Measurements from ENCODE around the gene PRCP.
A peak's percentile ranks its signal among the peaks of the same experiment; 100 is the strongest.

The PRCP gene

DNA sequence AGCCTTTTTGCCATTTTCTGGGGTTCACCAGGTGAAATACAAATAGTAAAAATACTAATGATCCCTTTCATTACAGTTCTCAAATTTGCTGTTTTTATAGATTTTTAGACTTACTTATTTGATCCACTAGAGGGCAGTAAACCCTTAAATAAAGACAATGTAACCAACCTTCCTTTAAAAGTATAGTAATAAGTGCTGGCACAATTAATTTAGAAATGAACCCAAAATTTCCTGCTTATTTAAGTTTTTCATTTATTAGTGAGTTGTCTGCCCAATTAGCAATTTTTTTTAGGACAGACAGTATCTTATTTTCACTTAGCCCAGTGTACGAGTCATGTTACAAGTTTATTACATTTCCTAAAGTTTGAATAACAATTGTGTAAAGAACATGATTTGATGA, 6.0 kb upstream of the PRCP start:
- WGBS: no CpG with 5 or more reads among the region's 1 CpG
- no peak overlapping the region for H3K9ac ChIP-seq (ENCODE audit: low read depth, low read length)
- H3K27ac ChIP-seq (ENCODE audit: low read depth, low read length): no peak overlapping the region
- peaks cover 8% of the 10 kb centered on the region; the same call in 1 of the 2 replicates for H3K36me3 ChIP-seq (ENCODE audit: insufficient read depth, low read length)
- no peaks in the 10 kb centered on the region for H3K27me3 ChIP-seq (ENCODE audit: insufficient read depth, low read length)
- H3K9me3 ChIP-seq (ENCODE audit: insufficient read depth, low read depth, low read length): 0 out of 2 replicates have a peak, but pooled peaks cover under 1% of the 10 kb centered on the region
- no peak overlapping the region for H3K4me3 ChIP-seq (ENCODE audit: low read length)
- H3K4me1 ChIP-seq (ENCODE audit: insufficient read depth, low read length): peaks cover 31% of the 10 kb centered on the region

DNA sequence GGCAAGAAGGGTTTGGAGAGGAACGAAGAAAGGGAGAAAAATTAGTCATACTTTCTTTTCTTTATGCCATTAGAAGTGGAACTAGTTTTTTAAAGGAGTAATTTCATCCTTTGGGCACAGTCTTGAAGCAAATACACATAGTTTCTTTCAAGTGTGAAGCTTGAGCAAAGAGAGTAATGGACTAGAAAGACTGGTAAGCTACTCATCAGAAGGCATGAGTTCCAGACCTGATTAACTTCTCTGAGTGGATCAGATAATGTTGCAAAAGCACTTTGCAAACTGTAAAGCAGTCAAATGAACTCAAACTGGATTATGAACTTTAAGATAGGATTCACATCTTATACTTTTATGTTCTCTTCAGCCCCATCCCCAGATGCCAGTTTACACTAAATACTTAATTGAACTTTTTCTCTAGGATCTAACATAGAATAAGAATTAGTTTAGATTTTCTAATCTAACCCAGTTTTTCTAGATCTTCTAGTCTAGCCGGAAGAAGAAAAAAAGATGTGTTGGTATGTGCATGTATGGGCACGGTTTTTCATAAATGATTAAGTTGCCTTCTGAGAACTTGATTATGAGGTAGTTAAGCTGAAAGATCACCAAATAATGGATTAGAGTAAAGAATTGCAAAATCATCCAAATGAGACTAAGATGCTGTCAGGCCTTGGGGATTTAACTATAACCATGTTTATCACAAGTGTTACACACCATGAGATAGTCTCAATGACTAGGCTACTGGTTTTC, 3.8 kb upstream of the PRCP start:
- H3K36me3 ChIP-seq (ENCODE audit: insufficient read depth, low read length): no peaks in the 10 kb centered on the region
- no peak overlapping the region for H3K4me3 ChIP-seq (ENCODE audit: low read length)
- no peak overlapping the region for H3K27ac ChIP-seq (ENCODE audit: low read depth, low read length)
- no peak overlapping the region for H3K9ac ChIP-seq (ENCODE audit: low read depth, low read length)
- peaks cover 32% of the 10 kb centered on the region for H3K4me1 ChIP-seq (ENCODE audit: insufficient read depth, low read length)
- no peaks in the 10 kb centered on the region for H3K9me3 ChIP-seq (ENCODE audit: insufficient read depth, low read depth, low read length)
- 83% methylated on average over 3 of the region's 3 CpGs for WGBS
- H3K27me3 ChIP-seq (ENCODE audit: insufficient read depth, low read length): no peaks in the 10 kb centered on the region

DNA sequence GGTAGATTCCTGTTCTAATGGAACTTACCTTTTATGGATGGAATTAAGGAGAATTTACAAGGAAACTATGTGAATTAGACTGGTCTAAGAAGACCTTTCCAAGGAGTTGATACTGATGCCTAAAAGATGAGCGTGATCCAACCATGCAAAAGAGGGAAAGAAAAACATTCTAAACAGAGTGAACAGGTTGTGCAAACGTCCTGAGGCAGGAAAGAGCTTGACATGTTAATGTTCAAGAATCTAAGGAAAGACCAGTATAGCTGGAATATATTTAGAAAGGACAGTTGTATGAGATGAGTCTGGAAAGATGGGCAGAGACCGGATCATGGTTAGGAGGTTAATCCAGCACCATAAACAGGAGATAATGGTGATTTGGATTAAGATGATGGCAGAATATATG, 2.6 kb upstream of the PRCP start:
- H3K4me1 ChIP-seq (ENCODE audit: insufficient read depth, low read length): peaks cover 21% of the 10 kb centered on the region
- H3K9ac ChIP-seq (ENCODE audit: low read depth, low read length): no peak overlapping the region
- no peaks in the 10 kb centered on the region for H3K27me3 ChIP-seq (ENCODE audit: insufficient read depth, low read length)
- no peaks in the 10 kb centered on the region for H3K9me3 ChIP-seq (ENCODE audit: insufficient read depth, low read depth, low read length)
- WGBS: 82% methylated on average over 3 of the region's 3 CpGs
- H3K27ac ChIP-seq (ENCODE audit: low read depth, low read length): no peak overlapping the region
- no peaks in the 10 kb centered on the region for H3K36me3 ChIP-seq (ENCODE audit: insufficient read depth, low read length)
- H3K4me3 ChIP-seq (ENCODE audit: low read length): peak overlapping the region; percentile 90

DNA sequence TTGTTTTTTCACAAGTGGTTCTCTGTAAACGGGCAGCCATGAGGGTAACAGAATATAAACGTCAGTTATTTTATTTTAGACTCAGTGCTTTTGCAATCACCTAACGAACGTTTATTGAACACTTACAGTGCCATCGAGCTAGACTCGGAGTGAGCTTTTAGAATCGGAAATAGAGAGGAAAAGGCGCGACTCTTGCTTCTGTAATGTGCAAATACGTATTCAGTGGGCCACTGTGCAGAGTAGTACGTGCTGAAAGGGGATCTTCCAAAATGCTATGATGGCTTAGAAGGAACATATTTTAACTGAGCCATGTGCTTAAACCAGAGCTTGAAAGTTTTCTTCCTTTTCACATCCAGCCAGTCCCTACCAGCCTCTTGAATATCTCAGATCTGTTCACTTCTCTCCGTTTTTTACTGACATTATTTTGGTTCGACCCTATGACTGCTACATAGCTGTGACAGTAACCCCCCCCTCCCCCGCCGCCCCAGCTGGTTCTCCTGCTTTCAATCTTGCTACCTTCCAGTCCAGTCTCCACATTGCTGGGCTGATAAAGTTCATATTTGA, 1.8 kb upstream of the PRCP start:
- Histone ChIP-seq H3K27ac (ENCODE audit: low read depth, low read length) (peak overlapping the region; percentile 77), H3K4me1 (ENCODE audit: insufficient read depth, low read length) (peaks cover 19% of the 10 kb centered on the region), H3K36me3 (ENCODE audit: insufficient read depth, low read length) (no peaks in the 10 kb centered on the region), H3K4me3 (ENCODE audit: low read length) (peak overlapping the region; percentile 90), H3K9me3 (ENCODE audit: insufficient read depth, low read depth, low read length) (no peaks in the 10 kb centered on the region), H3K27me3 (ENCODE audit: insufficient read depth, low read length) (no peaks in the 10 kb centered on the region), H3K9ac (ENCODE audit: low read depth, low read length) (peak overlapping the region; percentile 79)
- WGBS: under 1% methylated on average over 15 of the region's 15 CpGs

DNA sequence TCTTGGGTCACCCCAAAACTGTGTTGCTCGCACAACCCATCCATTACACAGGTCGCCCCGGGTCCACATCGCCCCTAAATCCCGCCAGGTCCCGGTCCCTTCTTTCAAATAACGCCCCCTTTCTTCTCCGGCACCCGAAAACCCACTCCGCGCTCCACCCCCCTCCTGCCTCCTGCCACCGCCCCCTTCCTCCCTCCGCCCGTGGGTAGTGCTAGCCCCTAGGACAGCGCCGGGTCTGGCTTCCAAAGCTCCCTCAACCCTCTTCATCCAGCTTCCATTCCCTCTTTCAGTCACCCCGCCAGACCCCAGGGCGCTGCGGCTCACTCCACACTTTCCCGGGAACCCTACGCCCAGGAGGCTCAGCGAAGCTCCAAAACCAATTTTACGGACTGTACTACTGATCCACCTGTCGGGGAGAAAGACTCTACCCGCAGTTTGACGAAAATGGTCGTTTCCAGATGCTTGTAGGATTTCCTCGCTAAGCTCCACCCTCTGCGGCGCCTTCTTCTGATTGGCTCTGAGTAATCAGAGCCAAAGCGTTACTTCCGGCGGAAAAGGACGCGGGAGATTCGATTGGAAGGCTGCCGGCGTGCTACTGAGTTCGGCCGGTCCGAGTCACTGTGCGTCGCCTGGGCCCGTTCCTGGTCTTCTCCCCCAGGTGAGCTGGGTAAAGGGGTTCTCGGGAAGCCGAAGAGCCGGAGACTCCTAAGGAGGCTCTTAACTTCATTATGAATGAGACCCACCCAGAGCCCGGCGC, 1.1 kb upstream of the PRCP start, which contains the start of gene DDIAS:
Gene DDIAS (plus strand): TSS at position 572 of the 757 bp plus-strand sequence. CDS start 13,003 bp downstream, outside the sequence.
- Histone ChIP-seq H3K36me3 (ENCODE audit: insufficient read depth, low read length) (no peaks in the 10 kb centered on the region), H3K9me3 (ENCODE audit: insufficient read depth, low read depth, low read length) (no peaks in the 10 kb centered on the region), H3K27ac (ENCODE audit: low read depth, low read length) (peak within 1 kb of the TSS; percentile 77), H3K4me1 (ENCODE audit: insufficient read depth, low read length) (peaks cover 12% of the 10 kb centered on the region), H3K4me3 (ENCODE audit: low read length) (peak within 1 kb of the TSS; percentile 90), H3K27me3 (ENCODE audit: insufficient read depth, low read length) (no peaks in the 10 kb centered on the region), H3K9ac (ENCODE audit: low read depth, low read length) (peak within 1 kb of the TSS; percentile 79)
- WGBS: under 1% methylated on average over 46 of the region's 49 CpGs

DNA sequence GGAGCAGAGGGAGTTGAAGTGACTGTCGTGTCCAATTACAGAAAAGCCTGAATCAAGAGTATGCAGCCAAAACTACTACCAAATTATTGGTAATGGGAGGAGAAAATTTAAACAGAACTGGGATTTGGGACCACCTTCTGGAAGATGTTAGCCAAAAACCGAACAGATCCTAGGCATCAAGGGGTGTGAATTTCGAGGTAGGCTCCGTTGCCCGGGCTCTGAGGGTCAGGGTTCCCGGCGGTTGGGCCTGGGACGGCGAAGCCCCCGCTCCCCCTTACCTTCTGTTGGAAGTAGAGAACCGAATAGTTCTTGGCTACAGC, 313 bp downstream of the PRCP start:
- Histone ChIP-seq H3K27ac (ENCODE audit: low read depth, low read length) (peak overlapping the region; percentile 59; the same call in 1 of the 2 replicates), H3K9me3 (ENCODE audit: insufficient read depth, low read depth, low read length) (no peaks in the 10 kb centered on the region), H3K9ac (ENCODE audit: low read depth, low read length) (peak overlapping the region; percentile 82), H3K4me1 (ENCODE audit: insufficient read depth, low read length) (peaks cover 12% of the 10 kb centered on the region), H3K27me3 (ENCODE audit: insufficient read depth, low read length) (no peaks in the 10 kb centered on the region), H3K4me3 (ENCODE audit: low read length) (peak overlapping the region; percentile 90), H3K36me3 (ENCODE audit: insufficient read depth, low read length) (no peaks in the 10 kb centered on the region)
- 0% methylated on average over 11 of the region's 11 CpGs for WGBS

DNA sequence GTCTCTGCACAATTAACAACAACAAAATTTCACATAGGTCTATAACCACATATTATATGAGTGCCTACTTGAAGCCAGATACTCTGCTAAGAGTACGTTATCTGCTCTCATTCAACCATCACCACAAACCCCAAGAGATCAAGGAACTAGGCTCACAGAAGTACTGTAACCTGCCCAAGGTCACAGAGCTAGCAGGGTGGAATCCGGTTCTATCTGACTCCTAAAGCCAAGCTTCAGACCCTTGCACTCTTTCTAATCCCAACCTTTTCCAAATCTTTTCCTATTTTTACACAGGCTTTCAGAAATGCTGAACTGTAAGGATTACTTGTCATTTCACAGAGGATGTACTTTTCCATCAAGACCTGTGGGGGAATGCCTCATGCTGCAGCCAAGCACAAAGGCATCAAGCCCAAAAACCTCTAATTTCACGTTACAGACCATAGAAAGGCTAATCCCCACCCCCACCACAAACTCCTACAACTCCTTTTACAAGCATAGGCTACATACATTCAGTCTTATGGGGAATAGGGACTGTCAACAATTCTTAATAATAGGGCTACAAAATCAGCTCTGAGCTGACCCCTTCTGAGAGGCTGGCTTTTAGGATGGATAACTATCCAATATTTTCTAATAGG, 927 bp downstream of the PRCP start:
- Histone ChIP-seq H3K36me3 (ENCODE audit: insufficient read depth, low read length) (no peaks in the 10 kb centered on the region), H3K4me3 (ENCODE audit: low read length) (peak overlapping the region; percentile 90), H3K9me3 (ENCODE audit: insufficient read depth, low read depth, low read length) (no peaks in the 10 kb centered on the region), H3K27me3 (ENCODE audit: insufficient read depth, low read length) (no peaks in the 10 kb centered on the region), H3K4me1 (ENCODE audit: insufficient read depth, low read length) (peaks cover 12% of the 10 kb centered on the region), H3K9ac (ENCODE audit: low read depth, low read length) (peak overlapping the region; percentile 82), H3K27ac (ENCODE audit: low read depth, low read length) (no peak overlapping the region)
- 49% methylated on average over 3 of the region's 3 CpGs for WGBS

DNA sequence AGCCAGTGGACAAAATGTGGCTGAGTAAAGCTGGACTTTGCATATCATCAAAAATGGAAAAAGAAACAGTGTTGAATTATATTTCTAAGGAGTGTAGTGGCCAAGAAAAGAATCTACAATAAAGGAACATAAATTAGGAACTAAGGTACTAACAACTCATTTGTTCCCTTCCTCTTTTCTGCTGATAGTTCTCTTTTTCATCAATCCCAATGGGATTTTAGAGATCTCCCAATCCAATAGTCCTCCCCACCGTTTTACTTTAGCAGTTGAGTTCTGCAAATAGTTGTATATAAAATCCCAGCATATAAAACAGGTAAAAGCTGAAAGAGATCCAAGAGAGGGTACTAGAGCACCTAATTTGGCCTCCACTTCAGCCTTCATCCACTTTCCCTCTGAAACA, 2.0 kb downstream of the PRCP start:
- Histone ChIP-seq H3K4me3 (ENCODE audit: low read length) (no peak overlapping the region), H3K4me1 (ENCODE audit: insufficient read depth, low read length) (peaks cover 12% of the 10 kb centered on the region), H3K27me3 (ENCODE audit: insufficient read depth, low read length) (no peaks in the 10 kb centered on the region), H3K27ac (ENCODE audit: low read depth, low read length) (no peak overlapping the region), H3K9ac (ENCODE audit: low read depth, low read length) (no peak overlapping the region), H3K9me3 (ENCODE audit: insufficient read depth, low read depth, low read length) (no peaks in the 10 kb centered on the region), H3K36me3 (ENCODE audit: insufficient read depth, low read length) (no peaks in the 10 kb centered on the region)
- no CpG with 5 or more reads among the region's 1 CpG for WGBS

DNA sequence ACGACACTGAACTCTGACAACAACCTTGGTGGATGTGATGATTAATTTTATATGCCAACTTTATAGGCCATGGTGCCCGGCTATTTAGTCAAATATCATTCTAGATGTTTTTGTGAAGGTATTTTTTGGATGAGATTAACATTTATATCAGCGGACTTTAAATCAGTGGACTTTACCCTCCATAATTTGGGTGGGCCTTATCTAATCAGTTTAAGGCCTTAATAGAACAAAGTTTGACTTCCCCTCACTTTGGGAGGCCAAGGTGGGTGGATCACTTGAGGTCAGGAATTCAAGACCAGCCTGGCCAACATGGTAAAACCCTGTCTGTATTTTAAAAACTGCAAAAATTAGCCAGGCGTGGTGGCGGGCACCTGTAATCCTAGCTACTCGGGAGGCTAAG, 4.0 kb downstream of the PRCP start:
- Histone ChIP-seq H3K9ac (ENCODE audit: low read depth, low read length) (no peak overlapping the region), H3K9me3 (ENCODE audit: insufficient read depth, low read depth, low read length) (no peaks in the 10 kb centered on the region), H3K27ac (ENCODE audit: low read depth, low read length) (no peak overlapping the region), H3K4me3 (ENCODE audit: low read length) (no peak overlapping the region), H3K27me3 (ENCODE audit: insufficient read depth, low read length) (no peaks in the 10 kb centered on the region), H3K36me3 (ENCODE audit: insufficient read depth, low read length) (no peaks in the 10 kb centered on the region), H3K4me1 (ENCODE audit: insufficient read depth, low read length) (peaks cover 7% of the 10 kb centered on the region)
- 98% methylated on average over 6 of the region's 6 CpGs for WGBS

DNA sequence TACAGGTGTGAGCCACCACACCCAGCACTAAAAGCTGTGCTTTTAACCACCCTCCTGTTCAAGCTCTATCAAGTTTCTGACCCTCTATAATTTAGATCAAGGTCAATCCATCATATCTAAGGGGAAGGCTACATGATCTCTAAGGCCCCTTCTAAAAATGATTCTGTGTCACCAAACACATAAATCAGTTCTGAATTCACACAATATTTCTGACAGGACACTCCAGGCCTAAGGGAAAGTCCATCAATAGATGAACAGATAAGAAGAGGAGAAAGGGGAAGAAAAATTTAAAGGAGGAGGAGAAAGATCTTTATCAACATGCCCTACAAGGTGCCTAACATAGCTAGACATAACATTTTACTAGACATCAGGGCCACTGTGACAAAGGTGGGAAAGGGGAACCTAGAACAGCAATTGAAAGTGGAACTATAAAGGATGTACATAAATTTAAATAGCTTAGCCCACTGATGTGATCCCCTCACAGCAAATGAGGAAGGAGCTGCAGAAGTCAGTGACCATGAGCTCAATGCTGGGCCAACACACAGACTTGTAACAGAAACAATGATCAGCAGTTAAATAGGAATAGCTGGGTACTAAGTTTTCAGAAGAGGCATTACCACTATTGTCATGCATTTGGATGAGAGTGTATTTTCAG, 4.7 kb downstream of the PRCP start:
- H3K27ac ChIP-seq (ENCODE audit: low read depth, low read length): no peak overlapping the region
- no peak overlapping the region for H3K9ac ChIP-seq (ENCODE audit: low read depth, low read length)
- H3K4me1 ChIP-seq (ENCODE audit: insufficient read depth, low read length): peaks cover 7% of the 10 kb centered on the region
- no peak overlapping the region for H3K4me3 ChIP-seq (ENCODE audit: low read length)
- H3K27me3 ChIP-seq (ENCODE audit: insufficient read depth, low read length): no peaks in the 10 kb centered on the region
- H3K9me3 ChIP-seq (ENCODE audit: insufficient read depth, low read depth, low read length): no peaks in the 10 kb centered on the region
- H3K36me3 ChIP-seq (ENCODE audit: insufficient read depth, low read length): no peaks in the 10 kb centered on the region

Measured in HUES64 (cell line).